22Rv1 (cell line): ENCODE measurements around the gene SH3RF2.

Experiments
- H3K27ac ChIP-seq: fragments of 450-650 bp; 2 replicates; pipeline ENCODE4 v1.5.1; 2017
- CTCF ChIP-seq: fragments of 450-650 bp; IDR thresholded peaks from 2 replicates; pipeline ENCODE4 v1.5.1; 2017; ENCODE audit warnings: mild to moderate bottlenecking
- ZFX ChIP-seq: fragments of 450-650 bp; IDR thresholded peaks from 2 replicates; pipeline ENCODE4 v1.6.1; 2017; ENCODE audit warnings: antibody characterized with exemption, borderline replicate concordance

The SH3RF2 gene

GRCh38 chr5:146068977-146069779, 132.8 kb downstream of the SH3RF2 start:
- H3K27ac ChIP-seq = no peak overlapping the region
- TF ChIP-seq CTCF = no peak
- no peak for TF ChIP-seq ZFX

- TF ChIP-seq CTCF = no peak
- no peak for TF ChIP-seq ZFX
- no peak overlapping the region for H3K27ac ChIP-seq
Measured at GRCh38 chr5:146069780-146070099, 133.4 kb downstream of the SH3RF2 start.

GRCh38 chr5:146070746-146071145, 134.4 kb downstream of the SH3RF2 start:
- TF ChIP-seq CTCF (no peak), ZFX (no peak)
- no peak overlapping the region for H3K27ac ChIP-seq

GRCh38 chr5:146071171-146071570, 134.8 kb downstream of the SH3RF2 start:
- TF ChIP-seq CTCF = no peak
- TF ChIP-seq ZFX = no peak
- H3K27ac ChIP-seq = no peak overlapping the region

- TF ChIP-seq ZFX = no peak
- no peak for TF ChIP-seq CTCF
- H3K27ac ChIP-seq = no peak overlapping the region
Measured at GRCh38 chr5:146072595-146072994, 136.2 kb downstream of the SH3RF2 start.

GRCh38 chr5:146073239-146073900, 137.0 kb downstream of the SH3RF2 start:
- TF ChIP-seq ZFX = no peak
- no peak for TF ChIP-seq CTCF
- H3K27ac ChIP-seq = no peak overlapping the region

- TF ChIP-seq CTCF (no peak), ZFX (no peak)
- H3K27ac ChIP-seq = no peak overlapping the region
Measured at GRCh38 chr5:146076028-146076427, 139.7 kb downstream of the SH3RF2 start.
